Hematopoietic multipotent progenitor cell treated with erythropoietin and hydrocortisone succinate and interleukin-3 and kit ligand, for 17 days (in vitro differentiated cells): ENCODE data around the gene TFDP1.

Experiments
- DNase-seq: peaks from one replicate; pipeline ENCODE4 v3.0.0-alpha.2; 2015; ENCODE audit warnings: low spot score

The TFDP1 gene

GRCh38 chr13:113634279-113635047 is 49.9 kb downstream of the TFDP1 start:
- DNase-seq: no peak

GRCh38 chr13:113635048-113635420 is 50.5 kb downstream of the TFDP1 start:
- no peak for DNase-seq

- no peak for DNase-seq
Measured at GRCh38 chr13:113635709-113636108, 51.2 kb downstream of the TFDP1 start.

GRCh38 chr13:113636266-113636963 is 51.9 kb downstream of the TFDP1 start:
- DNase-seq: no peak

GRCh38 chr13:113637262-113638160 is 53.0 kb downstream of the TFDP1 start:
- DNase-seq: no peak

GRCh38 chr13:113638173-113638746 is 53.7 kb downstream of the TFDP1 start:
- DNase-seq: no peak

- DNase-seq: no peak
Measured at GRCh38 chr13:113638806-113639205, 54.3 kb downstream of the TFDP1 start.

GRCh38 chr13:113639616-113640262 is 55.2 kb downstream of the TFDP1 start:
- DNase-seq: no peak

GRCh38 chr13:113641426-113641825 is 56.9 kb downstream of the TFDP1 start:
- DNase-seq: no peak

- DNase-seq: no peak
Measured at GRCh38 chr13:113642563-113642962, 58.0 kb downstream of the TFDP1 start.

- no peak for DNase-seq
Measured at GRCh38 chr13:113643593-113643992, 59.0 kb downstream of the TFDP1 start.

- DNase-seq: no peak
Measured at GRCh38 chr13:113644800-113645199, 60.2 kb downstream of the TFDP1 start.

- DNase-seq: no peak
Measured at GRCh38 chr13:113645329-113645728, 60.8 kb downstream of the TFDP1 start.

GRCh38 chr13:113646376-113646775 is 61.8 kb downstream of the TFDP1 start:
- DNase-seq: no peak

GRCh38 chr13:113646921-113647340 is 62.4 kb downstream of the TFDP1 start:
- no peak for DNase-seq

GRCh38 chr13:113647351-113648215 is 63.0 kb downstream of the TFDP1 start:
- peak; percentile 28 for DNase-seq

GRCh38 chr13:113648216-113648610 is 63.7 kb downstream of the TFDP1 start:
- no peak for DNase-seq

- no peak for DNase-seq
Measured at GRCh38 chr13:113649212-113649611, 64.7 kb downstream of the TFDP1 start.

GRCh38 chr13:113650275-113650674 is 65.7 kb downstream of the TFDP1 start:
- no peak for DNase-seq

GRCh38 chr13:113650731-113651148 is 66.2 kb downstream of the TFDP1 start:
- no peak for DNase-seq
